H1 (cell line): ENCODE results near the gene OR1K1. TPM values are rescaled to one million over a fixed set of nuclear protein-coding genes. Genes with fewer than 3 reads are reported as not detected.

Source experiments
- CTCF ChIA-PET: fragments of 300-600 bp; sonication (Branson Sonifier 250); formaldehyde crosslinking; loops from one replicate; lab custom pipeline; 2021; ENCODE audit not compliant: partially characterized antibody; lab: Charles Lee
- POLR2A ChIA-PET: fragments of 300-600 bp; sonication (Branson Sonifier 250); formaldehyde crosslinking; loops from one replicate; lab custom pipeline; 2021; ENCODE audit warnings: inconsistent platforms; ENCODE audit not compliant: partially characterized antibody; lab: Charles Lee
- DNase-seq, 2 experiments: peaks; one replicate each; pipeline versions ENCODE4 v3.0.0 to v3.0.0-alpha.2; 2010 to 2022; ENCODE audit warnings: low spot score in 2 of 2, low read depth in 1 of 2, mixed read lengths in 1 of 2
- FAIRE-seq: peaks from 2 replicates; lab custom pipeline; 2011; peaks lifted over from hg19 to GRCh38; lab: Jason Lieb, UNC
- H2AFZ ChIP-seq: 2 replicates; pipeline ENCODE4 v1.8.1; 2012; ENCODE audit warnings: low read length, inconsistent platforms
- H2AK5ac ChIP-seq: 2 replicates; pipeline ENCODE4 v1.6.1; 2013; ENCODE audit warnings: low read depth, low read length
- H2BK120ac ChIP-seq: replicated peaks from 2 replicates; pipeline ENCODE3; 2013; ENCODE audit warnings: low read depth, low read length, inconsistent platforms
- H2BK12ac ChIP-seq: 2 replicates; pipeline ENCODE4 v1.6.1; 2013; ENCODE audit warnings: low read depth, low read length
- H2BK15ac ChIP-seq: 2 replicates; pipeline ENCODE4 v1.6.1; 2013; ENCODE audit warnings: low read length
- H2BK20ac ChIP-seq: 2 replicates; pipeline ENCODE4 v1.6.1; 2013; ENCODE audit warnings: low read length
- H2BK5ac ChIP-seq: 2 replicates; pipeline ENCODE4 v1.6.1; 2013; ENCODE audit warnings: low read depth, low read length
- H3K14ac ChIP-seq: 2 replicates; pipeline ENCODE4 v1.6.1; 2013; ENCODE audit warnings: inconsistent platforms; ENCODE audit not compliant: insufficient read length
- H3K18ac ChIP-seq: 2 replicates; pipeline ENCODE4 v1.6.1; 2013; ENCODE audit warnings: low read length; ENCODE audit errors: extremely low read depth
- H3K23ac ChIP-seq: 2 replicates; pipeline ENCODE4 v1.6.1; 2013; ENCODE audit warnings: inconsistent platforms; ENCODE audit not compliant: insufficient read length
- H3K23me2 ChIP-seq: 2 replicates; pipeline ENCODE4 v1.6.1; 2013; ENCODE audit warnings: low read depth, low read length
- H3K27ac ChIP-seq: 2 replicates; pipeline ENCODE4 v1.6.1; 2011; ENCODE audit warnings: low read depth, low read length, inconsistent platforms
- H3K27me3 ChIP-seq, 4 experiments: replicated peaks in 1 of 4; 1 replicate in 1 of 4; 2 replicates in 3 of 4; pipeline versions ENCODE4 v1.6.1 to v1.8.1; 2011 to 2013; ENCODE audit warnings: low read length in 3 of 4, mild to moderate bottlenecking in 3 of 4, inconsistent platforms in 2 of 4, mixed read lengths in 2 of 4, moderate library complexity in 1 of 4; ENCODE audit not compliant: control insufficient read depth in 3 of 4, insufficient read depth in 3 of 4; ENCODE audit errors: extremely low read depth in 1 of 4
- H3K36me3 ChIP-seq, 4 experiments: 2 replicates each; pipeline versions ENCODE4 v1.6.1 to v1.8.1; 2011 to 2013; ENCODE audit warnings: mild to moderate bottlenecking in 4 of 4, low read length in 3 of 4, moderate library complexity in 2 of 4, control low read depth in 1 of 4, inconsistent platforms in 1 of 4; ENCODE audit not compliant: insufficient read depth in 4 of 4, control insufficient read depth in 2 of 4
- H3K4ac ChIP-seq: replicated peaks from 2 replicates; pipeline ENCODE3; 2013; ENCODE audit warnings: low read length, low read depth, mixed read lengths, inconsistent platforms; ENCODE audit not compliant: insufficient read length
- H3K4me1 ChIP-seq, 4 experiments: replicated peaks in 1 of 4; 1 replicate in 1 of 4; 2 replicates in 3 of 4; pipeline versions ENCODE4 v1.6.1 to v1.8.1; 2011 to 2013; ENCODE audit warnings: low read length in 3 of 4, inconsistent platforms in 2 of 4, mixed read lengths in 1 of 4; ENCODE audit not compliant: insufficient read depth in 4 of 4, control insufficient read depth in 3 of 4
- H3K4me2 ChIP-seq, 2 experiments: 2 replicates each; pipeline versions ENCODE4 v1.6.1 to v1.8.1; 2011 to 2013; ENCODE audit warnings: low read depth in 2 of 2, low read length in 2 of 2, control low read depth in 1 of 2, inconsistent platforms in 1 of 2, mild to moderate bottlenecking in 1 of 2; ENCODE audit not compliant: insufficient read depth in 1 of 2
- H3K4me3 ChIP-seq, 4 experiments: fragments of 200-600, 300-600 bp in 1 of 4; sonication (generic), shearing (Covaris generic), sonication (Bioruptor Twin) in 1 of 4; 2 replicates each; pipeline versions ENCODE4 v1.5.1 to v1.8.1; 2011 to 2016; ENCODE audit warnings: low read length in 4 of 4, low read depth in 3 of 4, control low read depth in 2 of 4, inconsistent platforms in 2 of 4, mild to moderate bottlenecking in 2 of 4, mixed read lengths in 1 of 4, moderate library complexity in 1 of 4; ENCODE audit not compliant: insufficient read depth in 2 of 4; ENCODE audit errors: extremely low read depth in 1 of 4
- H3K56ac ChIP-seq: replicated peaks from 2 replicates; pipeline ENCODE3; 2013; ENCODE audit warnings: low read depth, mild to moderate bottlenecking, mixed read lengths, low read length, inconsistent platforms; ENCODE audit not compliant: insufficient read length
- H3K79me1 ChIP-seq: 2 replicates; pipeline ENCODE4 v1.6.1; 2013; ENCODE audit warnings: low read depth, low read length, control low read depth
- H3K79me2 ChIP-seq, 2 experiments: 2 replicates each; pipeline versions ENCODE4 v1.6.1 to v1.8.1; 2012 to 2013; ENCODE audit warnings: low read length in 2 of 2, mild to moderate bottlenecking in 2 of 2, inconsistent platforms in 1 of 2; ENCODE audit not compliant: insufficient read depth in 2 of 2, control insufficient read depth in 1 of 2
- H3K9ac ChIP-seq, 4 experiments: replicated peaks in 1 of 4; 1 replicate in 1 of 4; 2 replicates in 3 of 4; pipeline versions ENCODE4 v1.6.1 to v1.8.1; 2011 to 2013; ENCODE audit warnings: low read depth in 3 of 4, low read length in 3 of 4, control low read depth in 2 of 4, mild to moderate bottlenecking in 2 of 4, moderate library complexity in 2 of 4, inconsistent platforms in 1 of 4; ENCODE audit errors: extremely low read depth in 1 of 4
- H3K9me3 ChIP-seq, 2 experiments: 2 replicates each; pipeline versions ENCODE4 v1.6.1 to v1.8.1; 2012 to 2013; ENCODE audit warnings: mild to moderate bottlenecking in 2 of 2, moderate library complexity in 2 of 2, control low read depth in 1 of 2, inconsistent platforms in 1 of 2, low read depth in 1 of 2, low read length in 1 of 2, mixed read lengths in 1 of 2; ENCODE audit not compliant: insufficient read depth in 2 of 2
- H4K20me1 ChIP-seq, 2 experiments: replicated peaks in 1 of 2; 2 replicates each; pipeline versions ENCODE3 to v1.8.1; 2011 to 2013; ENCODE audit warnings: inconsistent platforms in 2 of 2, low read length in 2 of 2, mild to moderate bottlenecking in 1 of 2; ENCODE audit not compliant: insufficient read depth in 2 of 2, control insufficient read depth in 1 of 2
- H4K5ac ChIP-seq: 2 replicates; pipeline ENCODE4 v1.6.1; 2013; ENCODE audit warnings: low read length, low read depth, mixed read lengths, inconsistent platforms; ENCODE audit not compliant: insufficient read length
- H4K8ac ChIP-seq: 2 replicates; pipeline ENCODE4 v1.8.0; 2013; ENCODE audit warnings: mild to moderate bottlenecking, moderate library complexity, low read length, inconsistent platforms; ENCODE audit not compliant: insufficient read depth; ENCODE audit errors: extremely low read depth
- H4K91ac ChIP-seq: replicated peaks from 2 replicates; pipeline ENCODE3; 2013; ENCODE audit warnings: low read length, mixed read lengths, inconsistent platforms; ENCODE audit not compliant: insufficient read length
- CTBP2 ChIP-seq: IDR thresholded peaks from 2 replicates; pipeline ENCODE4 v1.7.0; 2011; ENCODE audit warnings: borderline replicate concordance, mild to moderate bottlenecking, moderate library complexity, mixed read lengths, low read length; ENCODE audit not compliant: insufficient read depth, insufficient read length
- JUND ChIP-seq: IDR thresholded peaks from 2 replicates; pipeline ENCODE4 v1.6.1; 2011; ENCODE audit warnings: mild to moderate bottlenecking, improper control_type of control experiment, low read length
- KDM5A ChIP-seq: fragments of 200-600 bp; IDR thresholded peaks from 2 replicates; pipeline ENCODE4 v1.7.1; 2012; ENCODE audit warnings: mild to moderate bottlenecking, low read length, inconsistent platforms, mixed read lengths
- NANOG ChIP-seq: IDR thresholded peaks from 2 replicates; pipeline ENCODE4 v1.6.1; 2011; ENCODE audit warnings: low read length, low read depth, mild to moderate bottlenecking, inconsistent platforms; ENCODE audit not compliant: insufficient read depth, poor library complexity, severe bottlenecking
- POLR2A ChIP-seq, 2 experiments: IDR thresholded peaks; 1 replicate in 1 of 2; 2 replicates in 1 of 2; pipeline ENCODE4 v1.6.1; 2011; ENCODE audit warnings: low read depth in 2 of 2, low read length in 2 of 2, mild to moderate bottlenecking in 2 of 2; ENCODE audit errors: control extremely low read depth in 1 of 2
- TAF1 ChIP-seq: IDR thresholded peaks from 2 replicates; pipeline ENCODE4 v1.6.1; 2011; ENCODE audit warnings: mild to moderate bottlenecking, low read depth, low read length
- WGBS, 2 experiments: shearing (Covaris generic) in 1 of 2; methylation state at CpG; one replicate each; pipeline versions ENCODE4 v1.1.6 to v1.1.7; 2013 to 2015; ENCODE audit warnings: low lambda C conversion rate in 2 of 2, mixed read lengths in 2 of 2, inconsistent platforms in 1 of 2, low coverage in 1 of 2, missing lambda C conversion rate in 1 of 2; ENCODE audit not compliant: insufficient replicate concordance in 2 of 2, insufficient coverage in 1 of 2, insufficient read length in 1 of 2; ENCODE audit errors: extremely low coverage in 1 of 2, missing lambda C conversion rate in 1 of 2; 5-methylcytosine and 5-hydroxymethylcytosine counted together
- polyA plus RNA-seq, 7 experiments: library from polyadenylated mRNA; depleted of rRNA in 3 of 7; stranded (reverse) in 5 of 7; unstranded in 2 of 7; fragments of >200 nt in 5 of 7; fragments of 200-250 nt in 2 of 7; gene quantifications; 1 replicate in 5 of 7; 2 replicates in 1 of 7; 4 replicates in 1 of 7; pipeline versions ENCODE4 v1.2.1 to v1.2.3, GENCODE V29; 2011 to 2013; ENCODE audit warnings: missing spikeins in 2 of 7, mixed read lengths in 2 of 7
- total RNA-seq: library from RNA; stranded (reverse); fragmentation: NEBNext Ultra II Directional; extraction: Animal tissue kit (Norgen Biotek cat#: 25700); gene quantifications from 2 replicates; pipeline ENCODE4 v1.2.1, GENCODE V29; 2021

The OR1K1 gene
- total and polyA plus RNA-seq, 2 of the 8 experiments (the other 6 are each of a cell fraction or from before 2014, with no cell fraction given), result not detected

DNA sequence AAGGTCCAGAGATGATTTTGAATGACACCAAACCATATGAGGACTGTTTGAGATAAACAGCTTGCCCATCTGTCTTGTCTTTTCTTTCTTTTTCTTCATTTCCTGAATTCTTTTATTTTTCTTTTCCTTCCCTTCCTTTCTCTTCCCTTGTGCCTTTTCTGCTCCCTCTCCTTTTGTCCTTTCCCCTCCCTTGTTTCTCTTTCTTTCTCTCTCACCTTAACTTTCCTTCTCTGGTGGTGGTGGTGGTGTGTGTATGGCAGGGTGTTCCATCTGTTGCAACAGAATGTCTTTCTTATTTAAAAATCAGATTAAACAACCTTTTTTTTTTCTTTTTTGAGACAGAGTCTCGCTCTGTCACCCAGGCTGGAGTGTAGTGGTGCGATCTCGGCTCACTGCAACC lies 32.3 kb downstream of the OR1K1 start:
- Histone ChIP-seq H2BK5ac (no peak overlapping the region), H3K18ac (no peak overlapping the region), H2BK12ac (no peak overlapping the region), H4K8ac (no peak overlapping the region), H4K20me1 (no peaks in the 10 kb centered on the region), H3K36me3 (no peaks in the 10 kb centered on the region), H3K27me3 (no peaks in the 10 kb centered on the region), H3K14ac (no peak overlapping the region), H3K4ac (no peak overlapping the region), H2AK5ac (no peak overlapping the region), H2BK15ac (no peak overlapping the region), H3K23ac (no peak overlapping the region), H3K9me3 (no peaks in the 10 kb centered on the region), H3K79me1 (no peaks in the 10 kb centered on the region), H2BK20ac (no peak overlapping the region), H2BK120ac (no peak overlapping the region), H3K27ac (no peak overlapping the region), H4K5ac (no peak overlapping the region), H3K4me1 (peaks cover 0 to 2% (median 0%) of the 10 kb centered on the region in 4 experiments; a peak in 3 of 7 replicates), H3K4me2 (no peak overlapping the region), H3K9ac (no peak overlapping the region), H3K79me2 (peaks cover 0 to 6% of the 10 kb centered on the region in 2 experiments; a peak in 3 of 4 replicates), H3K56ac (no peak overlapping the region), H4K91ac (no peak overlapping the region), H3K4me3 (no peak overlapping the region), H2AFZ (0 out of 2 replicates have a peak overlapping the region, but pooled peaks have one; percentile 22), H3K23me2 (peaks cover 1% of the 10 kb centered on the region; the same call in 1 of the 2 replicates)
- DNase-seq, result no peak
- TF ChIP-seq NANOG, result no peak
- TF ChIP-seq POLR2A (IDR thresholded peaks at IDR 0.05; ENCODE audit: control extremely low read depth in 1 of 2, low read depth in 2 of 2, low read length in 2 of 2), result no peak
- no peak for TF ChIP-seq JUND
- TF ChIP-seq CTBP2, result no peak
- TF ChIP-seq TAF1, result no peak
- no peak for TF ChIP-seq KDM5A
- ChIA-PET POLR2A (no interaction called here), CTCF (no interaction called here)
- 97% methylated on average over 3 of the region's 3 CpGs; no CpG with 5 or more reads in 1 of the 2 experiments for WGBS, 2 experiments
- no peak for FAIRE-seq
